DOHH2 (cell line): Measurements from ENCODE around the gene LAMA2.

ENCODE experiments used
- EZH2phosphoT487 ChIP-seq: fragments of 200-600 bp; sonication (generic); IDR thresholded peaks from 2 replicates; pipeline ENCODE4 v1.6.1; 2017; ENCODE audit warnings: borderline replicate concordance, mild to moderate bottlenecking, antibody characterized with exemption, low read length, moderate library complexity, mixed read lengths
- TF ChIP-seq, protein P1 (sequence below): fragments of 200-600 bp; sonication (generic); IDR thresholded peaks from one replicate; pipeline ENCODE4 v1.5.1; 2014; ENCODE audit warnings: antibody characterized with exemption, mild to moderate bottlenecking, low read depth, low read length; ENCODE audit not compliant: poor library complexity, severe bottlenecking

GRCh38 chr6:129364767-129365166, 481.8 kb downstream of the LAMA2 start:
- TF ChIP-seq, protein P1, sequence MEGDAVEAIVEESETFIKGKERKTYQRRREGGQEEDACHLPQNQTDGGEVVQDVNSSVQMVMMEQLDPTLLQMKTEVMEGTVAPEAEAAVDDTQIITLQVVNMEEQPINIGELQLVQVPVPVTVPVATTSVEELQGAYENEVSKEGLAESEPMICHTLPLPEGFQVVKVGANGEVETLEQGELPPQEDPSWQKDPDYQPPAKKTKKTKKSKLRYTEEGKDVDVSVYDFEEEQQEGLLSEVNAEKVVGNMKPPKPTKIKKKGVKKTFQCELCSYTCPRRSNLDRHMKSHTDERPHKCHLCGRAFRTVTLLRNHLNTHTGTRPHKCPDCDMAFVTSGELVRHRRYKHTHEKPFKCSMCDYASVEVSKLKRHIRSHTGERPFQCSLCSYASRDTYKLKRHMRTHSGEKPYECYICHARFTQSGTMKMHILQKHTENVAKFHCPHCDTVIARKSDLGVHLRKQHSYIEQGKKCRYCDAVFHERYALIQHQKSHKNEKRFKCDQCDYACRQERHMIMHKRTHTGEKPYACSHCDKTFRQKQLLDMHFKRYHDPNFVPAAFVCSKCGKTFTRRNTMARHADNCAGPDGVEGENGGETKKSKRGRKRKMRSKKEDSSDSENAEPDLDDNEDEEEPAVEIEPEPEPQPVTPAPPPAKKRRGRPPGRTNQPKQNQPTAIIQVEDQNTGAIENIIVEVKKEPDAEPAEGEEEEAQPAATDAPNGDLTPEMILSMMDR: no peak
- no peak for TF ChIP-seq EZH2phosphoT487
